GM18861 (cell line): ENCODE results near the gene PCED1B.

Experiments
- ATAC-seq: cut with Tn5 transposase; IDR thresholded peaks from one replicate; pipeline ENCODE4 v1.9.1; 2021; ENCODE audit not compliant: unreplicated experiment

Gene PCED1B

GRCh38 chr12:47067176-47067575, 12.2 kb upstream of the PCED1B start:
- no peak for ATAC-seq

GRCh38 chr12:47067771-47068431, 11.5 kb upstream of the PCED1B start:
- ATAC-seq = no peak

- ATAC-seq = no peak
Measured at GRCh38 chr12:47068539-47068938, 10.9 kb upstream of the PCED1B start.

- no peak for ATAC-seq
Measured at GRCh38 chr12:47070310-47070709, 9.1 kb upstream of the PCED1B start.

GRCh38 chr12:47071241-47071852, 8.1 kb upstream of the PCED1B start:
- ATAC-seq = no peak

GRCh38 chr12:47073951-47074350, 5.5 kb upstream of the PCED1B start:
- no peak for ATAC-seq

- no peak for ATAC-seq
Measured at GRCh38 chr12:47074757-47075156, 4.7 kb upstream of the PCED1B start.

GRCh38 chr12:47075192-47076084, 4.0 kb upstream of the PCED1B start:
- no peak for ATAC-seq

- ATAC-seq = no peak
Measured at GRCh38 chr12:47077206-47078085, 2.0 kb upstream of the PCED1B start.

- ATAC-seq = no peak
Measured at GRCh38 chr12:47078086-47078395, 1.4 kb upstream of the PCED1B start.

- no peak for ATAC-seq
Measured at GRCh38 chr12:47078733-47079467, 521 bp upstream of the PCED1B start.

- no peak for ATAC-seq
Measured at GRCh38 chr12:47079981-47080724, 732 bp downstream of the PCED1B start.

- ATAC-seq = no peak
Measured at GRCh38 chr12:47080725-47081502, 1.5 kb downstream of the PCED1B start.

GRCh38 chr12:47082283-47082682, 2.9 kb downstream of the PCED1B start:
- no peak for ATAC-seq

GRCh38 chr12:47082796-47083621, 3.6 kb downstream of the PCED1B start:
- ATAC-seq = no peak

- no peak for ATAC-seq
Measured at GRCh38 chr12:47084172-47084571, 4.8 kb downstream of the PCED1B start.

GRCh38 chr12:47085815-47086252, 6.4 kb downstream of the PCED1B start:
- peak; percentile 65 for ATAC-seq

GRCh38 chr12:47087088-47087688, 7.8 kb downstream of the PCED1B start:
- no peak for ATAC-seq
